GM12874 (cell line): ENCODE measurements around the gene MYO3B.

Source experiments
- CTCF ChIP-seq: IDR thresholded peaks from 2 replicates; pipeline ENCODE4 v1.5.1; 2011; ENCODE audit warnings: low read depth, mild to moderate bottlenecking, control low read depth, low read length, moderate library complexity; ENCODE audit not compliant: insufficient read depth

The MYO3B gene

GRCh38 chr2:170307052-170307451, 129.1 kb downstream of the MYO3B start:
- TF ChIP-seq CTCF = no peak

GRCh38 chr2:170307555-170308351, 129.8 kb downstream of the MYO3B start:
- TF ChIP-seq CTCF = no peak

- TF ChIP-seq CTCF = no peak
Observed at GRCh38 chr2:170310876-170311502, 133.0 kb downstream of the MYO3B start.

- TF ChIP-seq CTCF = no peak
Observed at GRCh38 chr2:170313347-170313991, 135.5 kb downstream of the MYO3B start.

- no peak for TF ChIP-seq CTCF
Observed at GRCh38 chr2:170313992-170314348, 136.0 kb downstream of the MYO3B start.

- TF ChIP-seq CTCF = no peak
Observed at GRCh38 chr2:170314744-170315447, 136.9 kb downstream of the MYO3B start.

GRCh38 chr2:170320948-170321347, 143.0 kb downstream of the MYO3B start:
- no peak for TF ChIP-seq CTCF
